ENCODE measurements around the gene LENG1.

Gene LENG1

GRCh38 chr19:54159352-54160181, at the start of gene LENG1:
Gene LENG1 (minus strand): TSS chr19:54159721. CDS start chr19:54159695, 26 bp downstream.
- Histone ChIP-seq H3F3A (ENCODE audit: insufficient read depth) (peaks cover 17% of the 10 kb centered on the region; the same call in 1 of the 2 replicates), H3K9me3 (ENCODE audit: insufficient read depth, low read length) (no peaks in the 10 kb centered on the region), H3K4me2 (ENCODE audit: low read depth, low read length, poor library complexity, severe bottlenecking) (peak within 1 kb of the TSS; percentile 72), H3K79me2 (ENCODE audit: insufficient read depth, low read length) (no peaks in the 10 kb centered on the region), H3K27ac (ENCODE audit: low read depth, low read length) (peak within 1 kb of the TSS; percentile 89), H2AFZ (ENCODE audit: low read depth, low read length, severe bottlenecking) (peak within 1 kb of the TSS; percentile 36), H3K9me2 (replicated peaks; ENCODE audit: insufficient read depth, low read length) (no peaks in the 10 kb centered on the region), H3K4me3 (ENCODE audit: insufficient read depth, low read length, poor library complexity, severe bottlenecking) (peak within 1 kb of the TSS; percentile 78), H3K27me3 (ENCODE audit: low read length) (no peaks in the 10 kb centered on the region), H3K9ac (ENCODE audit: low read length) (peak within 1 kb of the TSS; percentile 73), H3K36me3 (ENCODE audit: low read length) (no peaks in the 10 kb centered on the region), H4K20me1 (ENCODE audit: low read depth, low read length) (no peaks in the 10 kb centered on the region)
- no peak for TF ChIP-seq EZH2phosphoT487 (conservative IDR thresholded peaks at IDR 0.05; ENCODE audit: low read length)
- TF ChIP-seq, protein P1, sequence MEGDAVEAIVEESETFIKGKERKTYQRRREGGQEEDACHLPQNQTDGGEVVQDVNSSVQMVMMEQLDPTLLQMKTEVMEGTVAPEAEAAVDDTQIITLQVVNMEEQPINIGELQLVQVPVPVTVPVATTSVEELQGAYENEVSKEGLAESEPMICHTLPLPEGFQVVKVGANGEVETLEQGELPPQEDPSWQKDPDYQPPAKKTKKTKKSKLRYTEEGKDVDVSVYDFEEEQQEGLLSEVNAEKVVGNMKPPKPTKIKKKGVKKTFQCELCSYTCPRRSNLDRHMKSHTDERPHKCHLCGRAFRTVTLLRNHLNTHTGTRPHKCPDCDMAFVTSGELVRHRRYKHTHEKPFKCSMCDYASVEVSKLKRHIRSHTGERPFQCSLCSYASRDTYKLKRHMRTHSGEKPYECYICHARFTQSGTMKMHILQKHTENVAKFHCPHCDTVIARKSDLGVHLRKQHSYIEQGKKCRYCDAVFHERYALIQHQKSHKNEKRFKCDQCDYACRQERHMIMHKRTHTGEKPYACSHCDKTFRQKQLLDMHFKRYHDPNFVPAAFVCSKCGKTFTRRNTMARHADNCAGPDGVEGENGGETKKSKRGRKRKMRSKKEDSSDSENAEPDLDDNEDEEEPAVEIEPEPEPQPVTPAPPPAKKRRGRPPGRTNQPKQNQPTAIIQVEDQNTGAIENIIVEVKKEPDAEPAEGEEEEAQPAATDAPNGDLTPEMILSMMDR (IDR thresholded peaks at IDR 0.05; ENCODE audit: insufficient read depth, low read length, poor library complexity, severe bottlenecking): peak; percentile 19

DNA sequence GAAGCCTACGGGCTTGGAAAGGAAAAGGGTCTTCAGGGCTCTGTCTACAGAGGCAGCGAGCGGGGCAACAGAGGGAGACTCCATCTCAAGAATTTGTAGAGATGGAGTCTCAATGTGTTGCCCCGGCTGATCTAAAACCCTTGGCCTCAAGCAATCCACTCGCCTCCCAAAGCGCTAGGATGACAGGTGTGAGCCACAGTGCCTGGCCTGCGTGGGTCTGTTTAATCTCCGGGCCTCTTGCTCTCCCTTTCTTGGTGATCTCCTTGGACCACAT, 49.2 kb upstream of the LENG1 start:
- peak overlapping the region; percentile 34 for H3K27ac ChIP-seq (ENCODE audit: low read depth, low read length)
- no peak overlapping the region for H3K9ac ChIP-seq (ENCODE audit: low read length)
- H3K9me2 ChIP-seq (replicated peaks; ENCODE audit: insufficient read depth, low read length): no peaks in the 10 kb centered on the region
- no peak overlapping the region for H2AFZ ChIP-seq (ENCODE audit: low read depth, low read length, severe bottlenecking)
- TF ChIP-seq, protein P1 (IDR thresholded peaks at IDR 0.05; ENCODE audit: insufficient read depth, low read length, poor library complexity, severe bottlenecking): no peak
- TF ChIP-seq EZH2phosphoT487 (conservative IDR thresholded peaks at IDR 0.05; ENCODE audit: low read length): no peak
- peaks cover 66% of the 10 kb centered on the region for H3F3A ChIP-seq (ENCODE audit: insufficient read depth)
- no peaks in the 10 kb centered on the region for H3K9me3 ChIP-seq (ENCODE audit: insufficient read depth, low read length)
- H4K20me1 ChIP-seq (ENCODE audit: low read depth, low read length): peaks cover 33% of the 10 kb centered on the region
- H3K4me2 ChIP-seq (ENCODE audit: low read depth, low read length, poor library complexity, severe bottlenecking): no peak overlapping the region
- H3K27me3 ChIP-seq (ENCODE audit: low read length): no peaks in the 10 kb centered on the region
- peaks cover 30% of the 10 kb centered on the region for H3K79me2 ChIP-seq (ENCODE audit: insufficient read depth, low read length)
- H3K4me3 ChIP-seq (ENCODE audit: insufficient read depth, low read length, poor library complexity, severe bottlenecking): no peak overlapping the region
- H3K36me3 ChIP-seq (ENCODE audit: low read length): peaks cover 23% of the 10 kb centered on the region

DNA sequence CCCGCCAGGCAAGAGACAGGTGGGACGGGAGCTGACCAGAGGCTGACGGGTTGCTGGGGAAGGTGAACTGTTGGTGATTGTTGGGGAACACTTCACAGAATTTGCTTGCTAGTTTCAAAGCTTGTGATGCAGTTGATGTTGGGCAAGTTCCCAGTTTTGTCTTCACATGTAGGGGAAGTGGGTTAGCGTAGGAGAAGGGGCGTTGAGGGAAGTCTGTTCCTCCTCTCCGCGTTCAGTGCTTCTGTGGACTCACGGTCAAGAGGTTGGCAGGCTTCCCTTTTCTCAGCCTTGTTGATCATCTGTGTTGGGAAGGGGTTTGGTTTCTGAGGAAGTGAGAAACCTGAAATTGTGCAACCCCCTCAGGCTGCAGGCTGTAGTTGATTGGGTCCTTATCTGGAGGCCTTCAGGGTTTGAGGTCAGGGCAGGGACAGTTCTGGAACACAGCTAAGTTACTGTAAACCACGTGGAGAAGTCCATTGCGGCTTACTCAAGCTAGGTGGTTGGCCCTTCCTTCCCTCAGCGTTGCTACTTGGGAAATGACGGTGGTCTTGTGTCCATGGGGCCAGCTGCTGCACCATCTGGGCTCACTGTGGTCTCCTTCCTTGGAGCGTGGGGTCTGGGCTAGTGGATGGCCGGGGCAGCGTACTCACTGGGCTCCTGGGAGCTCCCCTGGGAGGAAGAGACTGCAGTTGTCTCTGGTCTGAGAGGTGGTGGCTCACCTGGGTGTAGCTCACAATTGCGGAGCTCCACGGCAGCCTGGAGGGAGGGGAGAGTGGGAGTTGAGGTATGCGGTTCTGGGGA, 48.7 kb upstream of the LENG1 start:
- H3K9me3 ChIP-seq (ENCODE audit: insufficient read depth, low read length): no peaks in the 10 kb centered on the region
- peaks cover 38% of the 10 kb centered on the region for H4K20me1 ChIP-seq (ENCODE audit: low read depth, low read length)
- peak overlapping the region; percentile 34 for H3K27ac ChIP-seq (ENCODE audit: low read depth, low read length)
- H3K4me3 ChIP-seq (ENCODE audit: insufficient read depth, low read length, poor library complexity, severe bottlenecking): no peak overlapping the region
- H3K36me3 ChIP-seq (ENCODE audit: low read length): peaks cover 25% of the 10 kb centered on the region
- H3K4me2 ChIP-seq (ENCODE audit: low read depth, low read length, poor library complexity, severe bottlenecking): no peak overlapping the region
- H3K27me3 ChIP-seq (ENCODE audit: low read length): no peaks in the 10 kb centered on the region
- peaks cover 69% of the 10 kb centered on the region for H3F3A ChIP-seq (ENCODE audit: insufficient read depth)
- no peak overlapping the region for H3K9ac ChIP-seq (ENCODE audit: low read length)
- H2AFZ ChIP-seq (ENCODE audit: low read depth, low read length, severe bottlenecking): no peak overlapping the region
- TF ChIP-seq EZH2phosphoT487 (conservative IDR thresholded peaks at IDR 0.05; ENCODE audit: low read length): no peak
- TF ChIP-seq, protein P1 (IDR thresholded peaks at IDR 0.05; ENCODE audit: insufficient read depth, low read length, poor library complexity, severe bottlenecking): no peak
- H3K79me2 ChIP-seq (ENCODE audit: insufficient read depth, low read length): peaks cover 35% of the 10 kb centered on the region
- H3K9me2 ChIP-seq (replicated peaks; ENCODE audit: insufficient read depth, low read length): no peaks in the 10 kb centered on the region
